ENCODE data around the gene PAM16.

PAM16 gene

GRCh38 chr16:4293181-4293716 lies 57.9 kb downstream of the PAM16 start:
- DNase-seq: no peak

- no peak for DNase-seq
These were observed 59.4 kb downstream of the PAM16 start for GRCh38 chr16:4291699-4292098.

Data from NCI-H345 (cell line).